AG04450 (cell line): Measurements from ENCODE around the gene RAI1. TPM values are rescaled to one million over a fixed set of nuclear protein-coding genes. Genes with fewer than 3 reads are reported as not detected.
A peak's percentile ranks its signal among the peaks of the same experiment; 100 is the strongest.

Experiments
- CTCF ChIA-PET: fragments of 300-600, 350-600 bp; formaldehyde crosslinking; extraction: SDS; loops from one replicate; lab custom pipeline; 2022; ENCODE audit warnings: antibody characterized with exemption, inconsistent platforms; lab: Charles Lee
- POLR2A ChIA-PET: fragments of 350-600 bp; formaldehyde crosslinking; extraction: SDS; loops from one replicate; lab custom pipeline; 2021; ENCODE audit warnings: antibody characterized with exemption, inconsistent platforms; lab: Yijun Ruan, JAX
- DNase-seq: peaks from one replicate; pipeline ENCODE4 v3.0.0-alpha.2; 2011; ENCODE audit warnings: low read depth, low spot score
- H3K27ac ChIP-seq: one replicate; pipeline ENCODE4 v1.5.1; 2012; ENCODE audit warnings: low read depth, low read length, control low read depth
- H3K27me3 ChIP-seq: one replicate; pipeline ENCODE4 v1.6.0; 2012; ENCODE audit warnings: low read length; ENCODE audit not compliant: control insufficient read depth, insufficient read depth
- H3K4me3 ChIP-seq: 2 replicates; pipeline ENCODE4 v1.5.1; 2011; ENCODE audit warnings: mild to moderate bottlenecking, low read depth, low read length, control low read depth
- H3K9me3 ChIP-seq: 2 replicates; pipeline ENCODE4 v1.5.1; 2012; ENCODE audit warnings: low read length; ENCODE audit not compliant: control insufficient read depth, insufficient read depth
- CTCF ChIP-seq: IDR thresholded peaks from 2 replicates; pipeline ENCODE4 v1.5.1; 2011; ENCODE audit warnings: low read depth, low read length, control low read depth, inconsistent platforms
- polyA plus RNA-seq: library from polyadenylated mRNA; depleted of rRNA; stranded (reverse); fragments of >200 nt; gene quantifications from 2 replicates; pipeline ENCODE4 v1.2.3, GENCODE V29; 2011

Gene RAI1
- polyA plus RNA-seq, 1 experiment = 2.1 TPM

DNA sequence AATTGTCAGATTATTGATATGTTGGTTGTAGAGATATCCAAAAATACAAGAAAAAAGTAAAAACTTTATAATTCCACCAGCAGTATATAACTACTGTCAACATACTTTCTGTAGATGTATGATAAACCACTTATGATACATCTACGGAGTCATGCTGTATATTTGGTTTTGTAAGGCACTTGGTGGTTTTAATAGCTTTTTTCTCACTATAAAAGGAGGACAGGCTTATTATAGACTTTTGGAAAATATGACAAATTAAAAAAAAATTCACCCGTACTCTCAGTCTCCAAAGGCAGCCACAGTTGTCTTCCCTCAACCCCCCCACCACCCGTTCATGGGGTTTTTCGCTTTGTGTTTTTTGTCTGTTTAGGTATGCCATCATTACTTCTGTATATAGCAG lies 14.8 kb downstream of the RAI1 start:
- ChIA-PET CTCF (interaction anchor here (1.7 kb wide), 1 partner anchor 15 kb away, joined by 4 read pairs; no protein-coding TSS in a partner anchor), POLR2A (interaction anchor here (0.7 to 1.0 kb wide), 2 partner anchors 14 to 294 kb away, joined by 4 to 6 read pairs; no protein-coding TSS in a partner anchor)
- no peak for DNase-seq
- no peaks in the 10 kb centered on the region for H3K27me3 ChIP-seq
- no peaks in the 10 kb centered on the region for H3K9me3 ChIP-seq
- TF ChIP-seq CTCF = no peak
- no peak overlapping the region for H3K4me3 ChIP-seq
- H3K27ac ChIP-seq = peak overlapping the region; percentile 31

DNA sequence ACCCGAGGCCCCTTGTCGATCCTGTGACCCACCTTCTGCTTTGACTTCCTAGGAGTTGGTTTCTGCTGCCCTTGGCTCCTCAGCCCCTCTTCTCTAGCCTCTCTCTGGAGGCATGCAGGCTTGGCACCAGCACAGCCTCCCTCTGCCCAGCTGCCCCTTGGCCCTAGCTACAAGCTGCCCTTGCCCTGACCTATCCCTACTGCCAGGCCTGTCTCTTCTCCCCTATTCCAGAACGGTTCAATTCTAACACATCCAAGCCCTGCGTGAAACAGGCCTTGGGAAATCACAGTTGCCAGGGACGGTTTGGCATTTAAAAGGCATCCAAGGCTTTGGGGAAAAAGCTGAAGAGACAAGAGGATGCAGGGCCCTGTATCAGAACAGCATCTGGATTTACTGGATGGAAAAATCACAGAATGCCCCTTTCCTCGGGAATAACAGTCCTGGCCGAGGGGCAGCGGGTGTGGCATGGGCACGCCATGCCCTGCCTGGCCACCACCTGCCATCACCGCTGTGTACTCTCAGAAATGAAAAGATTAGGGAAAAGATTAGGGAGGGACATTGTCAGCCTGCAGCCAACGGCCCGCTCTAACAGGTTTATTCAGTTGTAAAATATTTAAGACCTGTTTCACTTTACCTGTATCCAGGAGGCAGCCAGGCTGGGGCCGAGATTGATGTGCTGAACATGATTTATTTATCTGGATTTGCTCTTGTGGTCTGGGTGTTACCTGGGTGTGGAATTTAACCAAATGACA lies 15.8 kb downstream of the RAI1 start:
- ChIA-PET CTCF (interaction anchor here (1.7 kb wide), 1 partner anchor 16 kb away, joined by 4 read pairs; no protein-coding TSS in a partner anchor), POLR2A (no interaction called here)
- Histone ChIP-seq H3K4me3 (no peak overlapping the region), H3K27me3 (no peaks in the 10 kb centered on the region), H3K27ac (no peak overlapping the region), H3K9me3 (no peaks in the 10 kb centered on the region)
- DNase-seq = no peak
- no peak for TF ChIP-seq CTCF

GRCh38 chr17:17698371-17698770 lies 17.1 kb downstream of the RAI1 start:
- Histone ChIP-seq H3K4me3 (no peak overlapping the region), H3K9me3 (no peaks in the 10 kb centered on the region), H3K27ac (no peak overlapping the region), H3K27me3 (no peaks in the 10 kb centered on the region)
- ChIA-PET CTCF (interaction anchor here (0.7 kb wide), 1 partner anchor 43 kb away, joined by 4 read pairs; no protein-coding TSS in a partner anchor), POLR2A (no interaction called here)
- DNase-seq = no peak
- TF ChIP-seq CTCF = no peak

DNA sequence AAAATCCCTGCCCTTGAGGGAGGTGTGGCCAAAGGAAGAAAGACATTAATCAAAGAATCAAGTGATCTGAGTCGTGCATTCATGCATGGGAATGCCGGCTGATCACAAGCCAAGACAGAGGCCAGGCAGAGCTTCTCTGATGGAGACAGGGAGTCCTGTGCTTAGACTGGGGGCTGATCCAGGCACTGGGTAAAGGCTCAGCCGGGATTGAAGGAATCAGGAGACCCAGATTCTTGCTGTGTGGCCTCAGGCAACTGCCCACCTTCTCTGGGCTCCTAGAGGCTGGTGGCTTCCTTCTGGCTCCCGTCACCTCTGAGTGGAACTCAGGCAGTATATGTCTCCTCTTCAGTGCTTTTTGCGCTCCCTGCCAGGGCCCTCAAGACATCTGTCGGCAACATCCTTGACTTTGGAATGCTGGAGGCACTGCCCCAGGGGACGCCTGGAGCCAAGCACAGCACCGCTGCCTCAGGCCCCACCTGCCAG lies 17.7 kb downstream of the RAI1 start:
- TF ChIP-seq CTCF = no peak
- ChIA-PET CTCF (interaction anchor here (0.7 kb wide), 1 partner anchor 42 kb away, joined by 4 read pairs; no protein-coding TSS in a partner anchor), POLR2A (no interaction called here)
- H3K27me3 ChIP-seq = no peaks in the 10 kb centered on the region
- H3K4me3 ChIP-seq = no peak overlapping the region
- DNase-seq = no peak
- H3K9me3 ChIP-seq = no peaks in the 10 kb centered on the region
- H3K27ac ChIP-seq = peak overlapping the region; percentile 40

DNA sequence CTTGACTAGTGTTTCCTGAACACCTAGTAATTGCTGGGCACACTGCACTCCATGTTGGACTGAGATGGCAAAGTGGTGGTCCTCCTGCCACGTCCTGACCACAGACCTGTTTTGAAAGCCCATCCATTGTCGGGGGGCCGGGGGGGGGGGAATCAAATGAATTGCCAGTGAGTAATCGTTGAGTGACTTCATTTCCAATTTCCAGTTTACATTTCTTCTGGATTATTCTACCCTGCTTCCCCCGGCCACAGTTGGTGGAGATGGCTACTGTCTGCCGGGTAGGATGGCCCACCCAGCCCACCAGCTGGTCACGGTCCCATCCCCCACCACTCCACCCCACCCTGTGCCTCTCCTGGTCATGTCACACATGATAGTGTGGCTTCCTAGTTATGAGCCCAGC lies 18.2 kb downstream of the RAI1 start:
- CTCF ChIA-PET = no interaction called here
- DNase-seq = no peak

More for the DNA sequence above, 18.2 kb downstream of the RAI1 start:
- TF ChIP-seq CTCF = no peak
- no peak overlapping the region for H3K4me3 ChIP-seq
- no peaks in the 10 kb centered on the region for H3K9me3 ChIP-seq
- H3K27me3 ChIP-seq = no peaks in the 10 kb centered on the region
- peak overlapping the region; percentile 65 for H3K27ac ChIP-seq
- POLR2A ChIA-PET = interaction anchor here (0.8 kb wide), 1 partner anchor 9 kb away, joined by 5 read pairs; no protein-coding TSS in a partner anchor
